ENCODE measurements around the gene GRWD1.

Gene GRWD1

DNA sequence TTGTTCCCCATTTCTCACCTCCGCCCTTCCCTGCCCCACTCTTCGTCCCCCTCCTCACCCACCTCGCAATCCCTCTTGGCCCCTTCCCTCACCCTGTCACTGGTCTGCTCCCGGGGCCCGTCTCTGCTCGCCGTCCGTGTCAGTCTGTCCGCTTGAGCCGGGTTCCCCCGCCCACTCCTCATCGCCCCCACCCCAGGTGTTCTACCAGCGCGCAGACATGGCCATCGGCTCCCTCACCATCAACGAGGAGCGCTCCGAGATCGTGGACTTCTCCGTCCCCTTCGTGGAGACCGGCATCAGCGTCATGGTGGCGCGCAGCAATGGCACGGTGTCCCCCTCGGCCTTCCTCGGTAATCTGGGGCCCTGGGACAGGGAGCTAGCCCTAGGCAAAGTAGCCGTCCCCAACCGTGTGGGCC is 30.0 kb upstream of the GRWD1 start:
- TF ChIP-seq ZFX (IDR thresholded peaks at IDR 0.05), result no peak
- TF ChIP-seq, protein P1, sequence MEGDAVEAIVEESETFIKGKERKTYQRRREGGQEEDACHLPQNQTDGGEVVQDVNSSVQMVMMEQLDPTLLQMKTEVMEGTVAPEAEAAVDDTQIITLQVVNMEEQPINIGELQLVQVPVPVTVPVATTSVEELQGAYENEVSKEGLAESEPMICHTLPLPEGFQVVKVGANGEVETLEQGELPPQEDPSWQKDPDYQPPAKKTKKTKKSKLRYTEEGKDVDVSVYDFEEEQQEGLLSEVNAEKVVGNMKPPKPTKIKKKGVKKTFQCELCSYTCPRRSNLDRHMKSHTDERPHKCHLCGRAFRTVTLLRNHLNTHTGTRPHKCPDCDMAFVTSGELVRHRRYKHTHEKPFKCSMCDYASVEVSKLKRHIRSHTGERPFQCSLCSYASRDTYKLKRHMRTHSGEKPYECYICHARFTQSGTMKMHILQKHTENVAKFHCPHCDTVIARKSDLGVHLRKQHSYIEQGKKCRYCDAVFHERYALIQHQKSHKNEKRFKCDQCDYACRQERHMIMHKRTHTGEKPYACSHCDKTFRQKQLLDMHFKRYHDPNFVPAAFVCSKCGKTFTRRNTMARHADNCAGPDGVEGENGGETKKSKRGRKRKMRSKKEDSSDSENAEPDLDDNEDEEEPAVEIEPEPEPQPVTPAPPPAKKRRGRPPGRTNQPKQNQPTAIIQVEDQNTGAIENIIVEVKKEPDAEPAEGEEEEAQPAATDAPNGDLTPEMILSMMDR (conservative IDR thresholded peaks at IDR 0.05), result no peak

DNA sequence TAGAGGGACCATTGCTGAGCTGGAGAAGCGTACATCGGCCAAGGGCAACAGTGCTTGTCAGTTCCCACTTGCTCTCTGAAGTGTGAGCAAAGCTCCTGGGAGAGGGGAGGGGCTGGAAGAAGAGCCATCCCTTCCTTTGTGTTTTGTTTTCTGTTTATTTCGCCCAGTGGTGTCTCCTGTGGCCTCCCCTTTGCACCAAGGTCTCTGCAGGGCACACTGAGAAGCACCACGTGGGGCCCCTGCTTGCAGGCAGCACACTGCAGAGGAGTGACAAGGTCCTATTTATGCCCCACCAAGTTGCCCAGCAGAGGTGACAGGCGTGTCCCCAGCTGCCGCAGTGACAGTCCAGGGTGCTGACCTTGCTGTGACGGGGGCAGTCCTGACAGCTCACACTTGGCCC is 28.4 kb upstream of the GRWD1 start:
- TF ChIP-seq, protein P1 (conservative IDR thresholded peaks at IDR 0.05), result no peak
- TF ChIP-seq ZFX (IDR thresholded peaks at IDR 0.05), result no peak
- H3K27ac ChIP-seq, result no peak overlapping the region

More for the DNA sequence above, 30.0 kb upstream of the GRWD1 start:
- no peak overlapping the region for H3K27ac ChIP-seq

DNA sequence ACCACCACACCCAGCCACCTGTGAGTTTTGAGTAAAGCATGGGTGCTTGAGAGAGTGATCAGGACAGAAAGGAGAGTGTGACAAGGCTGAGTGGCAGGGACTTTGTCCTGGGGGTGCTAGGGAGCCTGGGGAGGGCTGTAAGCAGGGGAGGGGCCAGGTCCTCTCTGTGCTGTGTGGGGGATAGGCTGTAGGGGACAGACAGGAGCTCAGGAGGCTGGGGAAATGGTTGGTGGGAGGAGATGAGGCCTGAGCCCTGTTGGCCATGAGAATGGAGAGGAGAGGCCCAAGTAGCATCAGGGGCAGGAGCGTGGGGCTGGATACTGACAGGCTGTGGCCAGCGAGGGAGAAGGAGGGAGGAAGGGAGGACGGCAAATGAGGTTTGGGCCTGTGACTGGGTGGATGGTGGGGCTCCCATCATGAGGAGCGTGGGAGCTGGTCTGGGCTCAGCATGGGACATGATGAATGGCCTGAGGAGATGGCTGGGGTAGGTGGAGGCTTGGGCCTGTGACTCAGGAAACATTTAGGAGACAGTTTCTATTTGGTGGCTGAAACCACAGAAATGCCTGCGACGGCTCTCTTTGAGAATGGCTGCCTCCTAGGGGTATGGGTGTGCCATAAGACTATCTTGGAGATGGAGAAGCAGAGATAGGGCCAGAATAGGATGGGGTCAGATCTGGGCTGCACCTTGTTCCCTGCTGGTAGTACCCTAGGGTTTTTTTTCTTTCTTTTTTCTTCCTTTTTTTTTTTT is 27.3 kb upstream of the GRWD1 start:
- no peak overlapping the region for H3K27ac ChIP-seq

DNA sequence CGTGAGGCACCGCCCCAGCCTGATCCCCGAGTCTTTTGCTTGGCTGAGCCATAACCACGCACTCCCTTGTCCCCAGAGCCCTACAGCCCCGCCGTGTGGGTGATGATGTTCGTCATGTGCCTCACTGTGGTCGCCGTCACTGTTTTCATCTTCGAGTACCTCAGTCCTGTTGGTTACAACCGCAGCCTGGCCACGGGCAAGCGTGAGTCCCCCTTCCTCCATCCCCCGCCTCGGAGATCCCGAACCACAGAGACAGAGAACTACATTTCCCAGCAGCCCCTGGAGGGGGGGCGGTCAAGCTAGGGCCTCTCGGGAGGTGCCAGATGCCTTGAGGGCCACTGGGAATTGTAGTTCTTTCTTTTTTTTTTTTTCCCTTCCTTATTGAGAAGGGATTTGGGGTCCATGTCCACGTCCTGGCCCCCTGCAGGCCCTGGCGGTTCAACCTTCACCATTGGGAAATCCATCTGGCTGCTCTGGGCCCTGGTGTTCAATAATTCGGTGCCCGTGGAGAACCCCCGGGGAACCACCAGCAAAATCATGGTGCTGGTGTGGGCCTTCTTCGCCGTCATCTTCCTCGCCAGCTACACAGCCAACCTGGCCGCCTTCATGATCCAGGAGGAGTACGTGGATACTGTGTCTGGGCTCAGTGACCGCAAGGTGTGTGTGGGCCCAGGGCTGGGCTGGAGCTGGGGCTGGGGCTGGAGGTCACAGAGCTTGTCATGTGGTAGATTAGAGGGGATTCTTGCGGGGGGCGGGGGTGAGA is 26.4 kb upstream of the GRWD1 start:
- no peak for TF ChIP-seq ZFX (IDR thresholded peaks at IDR 0.05)
- TF ChIP-seq, protein P1 (conservative IDR thresholded peaks at IDR 0.05), result no peak
- no peak overlapping the region for H3K27ac ChIP-seq

More for the DNA sequence above, 27.3 kb upstream of the GRWD1 start:
- TF ChIP-seq, protein P1 (conservative IDR thresholded peaks at IDR 0.05), result no peak
- TF ChIP-seq ZFX (IDR thresholded peaks at IDR 0.05), result no peak

- no peak for TF ChIP-seq ZFX (IDR thresholded peaks at IDR 0.05)
- TF ChIP-seq, protein P1 (conservative IDR thresholded peaks at IDR 0.05), result no peak
- peak overlapping the region; percentile 87 for H3K27ac ChIP-seq
These were observed 24.2 kb upstream of the GRWD1 start for GRCh38 chr19:48421548-48421947.

DNA sequence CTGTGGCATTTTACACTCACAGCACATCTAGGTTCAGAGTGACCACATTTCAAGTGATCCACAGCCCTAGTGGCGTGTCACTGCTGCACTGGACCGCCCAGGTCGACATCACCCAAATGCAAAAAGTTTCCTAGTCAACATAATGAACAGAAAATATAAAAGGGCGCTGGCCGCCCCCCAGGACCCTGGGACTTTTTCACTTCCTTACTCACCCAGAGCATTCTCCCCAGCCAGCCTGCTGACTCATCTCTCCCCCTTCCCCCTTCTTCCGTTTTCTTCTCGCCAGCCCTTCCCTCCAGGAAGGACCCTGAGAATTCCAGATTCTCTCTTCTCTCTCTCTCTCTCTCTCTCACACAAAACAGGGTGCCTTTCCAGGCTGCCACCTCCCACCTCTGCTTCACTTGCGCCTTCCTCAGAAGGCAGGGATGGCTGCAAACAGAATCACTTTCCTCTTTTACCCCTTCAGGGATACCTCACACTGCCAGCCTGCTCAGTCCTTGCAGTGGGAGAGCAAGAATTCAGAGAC is 21.0 kb upstream of the GRWD1 start:
- no peak for TF ChIP-seq ZFX (IDR thresholded peaks at IDR 0.05)
- TF ChIP-seq, protein P1 (conservative IDR thresholded peaks at IDR 0.05), result no peak
- H3K27ac ChIP-seq, result no peak overlapping the region; the same call in 1 of the 2 replicates

DNA sequence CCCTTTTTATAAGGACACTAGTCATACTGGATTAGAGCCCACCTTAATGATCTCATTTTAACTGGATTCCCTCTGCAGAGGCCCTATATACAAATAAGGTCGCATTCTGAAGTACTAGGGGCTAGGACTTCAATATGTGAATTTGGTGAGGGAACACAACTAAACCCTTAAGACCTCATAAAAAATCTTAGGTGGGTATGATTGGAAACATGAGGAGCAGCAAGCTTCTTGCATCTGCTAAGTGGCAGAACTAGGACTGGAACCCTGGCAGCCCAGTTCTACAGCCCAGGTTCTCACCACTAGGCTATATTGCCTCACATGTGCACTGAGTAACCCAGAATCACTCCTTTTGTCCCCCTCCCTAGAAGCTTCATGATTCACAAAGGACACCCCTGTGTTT is 17.1 kb upstream of the GRWD1 start:
- no peak for TF ChIP-seq ZFX (IDR thresholded peaks at IDR 0.05)
- H3K27ac ChIP-seq, result no peak overlapping the region; the same call in 1 of the 2 replicates
